HL-60 (cell line): ENCODE data around the gene PRUNE1.

Experiments
- DNase-seq, 2 experiments: peaks; one replicate each; pipeline ENCODE4 v3.0.0-alpha.2; 2010 to 2020; ENCODE audit warnings: low read depth in 1 of 2, low spot score in 1 of 2
- H3K27ac ChIP-seq: fragments of 250-450 bp; sonication (Bioruptor Pico); replicated peaks from 2 replicates; pipeline ENCODE4 v1.5.1; 2020; ENCODE audit warnings: mild to moderate bottlenecking, moderate library complexity
- H3K27me3 ChIP-seq: fragments of 250-450 bp; sonication (Bioruptor Pico); 2 replicates; pipeline ENCODE4 v1.5.1; 2021; ENCODE audit warnings: mild to moderate bottlenecking, moderate library complexity; ENCODE audit not compliant: insufficient read depth, poor library complexity, severe bottlenecking
- H3K4me3 ChIP-seq: replicated peaks from 2 replicates; pipeline ENCODE4 v1.5.1; 2011; ENCODE audit warnings: mild to moderate bottlenecking, control low read depth, low read length; ENCODE audit not compliant: insufficient read depth
- GABPA ChIP-seq: IDR thresholded peaks from 2 replicates; pipeline ENCODE4 v1.6.1; 2012; ENCODE audit warnings: low read depth
- POLR2AphosphoS5 ChIP-seq: IDR thresholded peaks from 2 replicates; pipeline ENCODE4 v1.6.1; 2012; ENCODE audit warnings: low read depth
- REST ChIP-seq: IDR thresholded peaks from 2 replicates; pipeline ENCODE4 v1.6.1; 2012; ENCODE audit warnings: low read depth; ENCODE audit not compliant: insufficient replicate concordance
- SPI1 ChIP-seq: IDR thresholded peaks from 2 replicates; pipeline ENCODE4 v1.6.1; 2012; ENCODE audit warnings: low read depth, mild to moderate bottlenecking, borderline replicate concordance
- TF ChIP-seq, protein P1 (sequence below): IDR thresholded peaks from one replicate; pipeline ENCODE4 v1.5.1; 2011; ENCODE audit warnings: low read length, control low read depth, inconsistent platforms; ENCODE audit not compliant: insufficient read depth

PRUNE1 gene

DNA sequence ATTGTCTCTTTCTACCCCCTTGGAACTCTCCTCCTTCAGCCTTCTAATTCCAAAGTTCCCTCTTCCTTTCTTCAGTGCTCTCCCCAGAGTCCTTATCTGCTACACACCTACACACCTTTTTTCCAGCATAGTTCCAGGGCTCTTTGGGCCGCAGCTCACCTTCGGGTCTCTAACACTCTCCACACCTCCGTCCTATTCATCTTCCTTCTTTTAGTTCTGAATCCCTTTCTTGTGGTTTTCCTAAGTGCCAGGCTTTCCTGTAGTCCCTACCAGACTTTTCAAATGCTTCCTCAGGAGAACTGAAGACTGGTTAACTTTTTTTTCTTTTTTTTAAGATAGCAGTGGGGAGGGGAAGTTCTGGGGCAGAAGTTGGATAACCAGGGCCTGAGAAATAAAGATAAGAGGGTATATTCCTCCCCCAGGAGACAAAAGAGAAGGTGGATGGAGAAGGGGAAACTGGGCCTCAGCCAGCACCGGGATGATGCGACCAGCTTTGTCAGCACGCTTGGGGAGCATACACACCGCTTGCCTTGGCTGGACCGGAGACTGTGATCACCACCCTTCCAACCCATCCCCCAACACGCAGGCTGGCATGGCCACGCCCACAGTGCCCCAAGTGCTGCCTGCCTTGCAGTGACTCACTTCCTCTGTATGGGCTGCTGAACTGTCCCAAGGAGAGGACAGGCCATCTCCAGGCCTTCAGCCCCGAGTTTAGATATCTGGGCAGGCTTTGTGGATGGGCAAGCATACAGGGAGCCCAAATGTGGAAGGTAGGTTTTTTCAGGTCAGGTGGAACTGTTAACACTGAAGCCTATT lies 31.2 kb upstream of the PRUNE1 start:
- peak overlapping the region; percentile 20 for H3K4me3 ChIP-seq
- DNase-seq: peak; percentile 91 to 97
- no peaks in the 10 kb centered on the region for H3K27me3 ChIP-seq
- H3K27ac ChIP-seq: peak overlapping the region; percentile 88
- TF ChIP-seq REST (no peak), SPI1 (peak; percentile 90), POLR2AphosphoS5 (peak; percentile 90), GABPA (no peak)
- TF ChIP-seq, protein P1, sequence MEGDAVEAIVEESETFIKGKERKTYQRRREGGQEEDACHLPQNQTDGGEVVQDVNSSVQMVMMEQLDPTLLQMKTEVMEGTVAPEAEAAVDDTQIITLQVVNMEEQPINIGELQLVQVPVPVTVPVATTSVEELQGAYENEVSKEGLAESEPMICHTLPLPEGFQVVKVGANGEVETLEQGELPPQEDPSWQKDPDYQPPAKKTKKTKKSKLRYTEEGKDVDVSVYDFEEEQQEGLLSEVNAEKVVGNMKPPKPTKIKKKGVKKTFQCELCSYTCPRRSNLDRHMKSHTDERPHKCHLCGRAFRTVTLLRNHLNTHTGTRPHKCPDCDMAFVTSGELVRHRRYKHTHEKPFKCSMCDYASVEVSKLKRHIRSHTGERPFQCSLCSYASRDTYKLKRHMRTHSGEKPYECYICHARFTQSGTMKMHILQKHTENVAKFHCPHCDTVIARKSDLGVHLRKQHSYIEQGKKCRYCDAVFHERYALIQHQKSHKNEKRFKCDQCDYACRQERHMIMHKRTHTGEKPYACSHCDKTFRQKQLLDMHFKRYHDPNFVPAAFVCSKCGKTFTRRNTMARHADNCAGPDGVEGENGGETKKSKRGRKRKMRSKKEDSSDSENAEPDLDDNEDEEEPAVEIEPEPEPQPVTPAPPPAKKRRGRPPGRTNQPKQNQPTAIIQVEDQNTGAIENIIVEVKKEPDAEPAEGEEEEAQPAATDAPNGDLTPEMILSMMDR: no peak

- TF ChIP-seq GABPA (no peak), POLR2AphosphoS5 (peak; percentile 29; the same call in 1 of the 2 replicates), SPI1 (peak; percentile 55; the same call in 1 of the 2 replicates), REST (peak; percentile 19)
- TF ChIP-seq, protein P1: peak; percentile 100
- peak overlapping the region; percentile 88 for H3K27ac ChIP-seq
Observed at GRCh38 chr1:150979092-150980056, 28.9 kb upstream of the PRUNE1 start.

DNA sequence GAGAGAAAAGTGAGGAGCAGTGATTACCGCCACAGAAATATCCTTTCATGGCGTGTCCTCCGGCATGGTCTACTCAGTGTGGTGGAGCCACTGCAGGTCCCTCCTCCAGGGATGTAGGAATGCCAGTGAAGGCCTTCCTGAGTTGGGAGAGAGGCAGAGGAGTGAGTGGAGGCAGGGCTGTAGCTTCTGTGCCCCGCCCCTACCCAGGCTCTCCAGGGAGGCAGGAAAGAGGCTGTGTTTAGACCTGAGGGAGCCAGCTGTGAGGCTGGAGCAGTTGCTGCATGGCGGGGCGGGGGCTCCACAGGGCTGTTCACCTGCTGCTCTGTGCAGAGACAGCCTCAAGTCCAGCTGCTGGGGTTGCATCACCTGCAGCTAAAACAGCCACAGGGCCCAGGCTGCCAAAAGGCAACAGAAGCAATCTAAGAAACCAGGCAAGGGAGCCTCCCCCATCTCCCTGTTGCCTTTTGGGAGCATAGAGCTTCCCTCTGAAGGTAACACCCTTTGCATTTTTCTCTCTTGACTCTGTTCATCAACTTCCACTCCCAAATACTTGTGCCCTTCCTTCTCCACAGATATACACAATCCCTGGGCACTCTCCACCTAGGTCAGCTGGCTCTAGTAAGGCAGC lies 27.0 kb upstream of the PRUNE1 start:
- H3K27me3 ChIP-seq: no peaks in the 10 kb centered on the region
- no peak overlapping the region for H3K27ac ChIP-seq
- DNase-seq: peak in 1 of 2 experiments; percentile 57
- H3K4me3 ChIP-seq: no peak overlapping the region
- TF ChIP-seq SPI1 (no peak), REST (no peak), GABPA (no peak), POLR2AphosphoS5 (peak; percentile 62)

More at GRCh38 chr1:150979092-150980056, 28.9 kb upstream of the PRUNE1 start:
- peak; percentile 62 to 90 for DNase-seq
- Histone ChIP-seq H3K4me3 (peak overlapping the region; percentile 21), H3K27me3 (no peaks in the 10 kb centered on the region)
